Hepatocyte (in vitro differentiated cells): Measurements from ENCODE around the gene PRDX3.

ENCODE experiments used
- CTCF ChIP-seq: fragments of 200-600 bp; sonication (generic); IDR thresholded peaks from 2 replicates; pipeline ENCODE4 v1.5.1; 2016; ENCODE audit warnings: antibody characterized with exemption, mild to moderate bottlenecking; ENCODE audit not compliant: poor library complexity
- EZH2 ChIP-seq: fragments of 200-600 bp; sonication (generic); IDR thresholded peaks from 2 replicates; pipeline ENCODE4 v1.6.1; 2016; ENCODE audit warnings: antibody characterized with exemption, mild to moderate bottlenecking, borderline replicate concordance

DNA sequence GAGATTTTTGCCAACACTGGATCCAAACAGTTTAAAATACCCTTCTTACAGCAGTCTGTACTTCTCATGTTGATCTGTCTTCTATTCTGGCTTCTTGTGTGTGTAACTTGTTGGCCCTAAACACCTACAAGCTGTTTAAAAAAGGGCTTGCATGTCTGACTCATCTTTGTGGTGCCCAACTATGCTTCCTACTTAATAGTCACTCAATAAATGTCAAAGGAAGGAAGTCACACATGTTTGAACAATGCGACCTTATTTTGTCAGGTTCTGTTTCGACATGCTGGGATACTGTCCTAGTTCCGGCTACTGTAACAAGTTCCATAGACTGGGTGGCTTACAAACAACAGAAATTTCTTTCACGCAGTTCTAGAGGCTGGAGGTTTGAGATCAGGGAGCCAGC is 19.3 kb upstream of the PRDX3 start:
- no peak for TF ChIP-seq CTCF
- TF ChIP-seq EZH2 = no peak
